Measurements from ENCODE around the gene CRYBA4.

DNA sequence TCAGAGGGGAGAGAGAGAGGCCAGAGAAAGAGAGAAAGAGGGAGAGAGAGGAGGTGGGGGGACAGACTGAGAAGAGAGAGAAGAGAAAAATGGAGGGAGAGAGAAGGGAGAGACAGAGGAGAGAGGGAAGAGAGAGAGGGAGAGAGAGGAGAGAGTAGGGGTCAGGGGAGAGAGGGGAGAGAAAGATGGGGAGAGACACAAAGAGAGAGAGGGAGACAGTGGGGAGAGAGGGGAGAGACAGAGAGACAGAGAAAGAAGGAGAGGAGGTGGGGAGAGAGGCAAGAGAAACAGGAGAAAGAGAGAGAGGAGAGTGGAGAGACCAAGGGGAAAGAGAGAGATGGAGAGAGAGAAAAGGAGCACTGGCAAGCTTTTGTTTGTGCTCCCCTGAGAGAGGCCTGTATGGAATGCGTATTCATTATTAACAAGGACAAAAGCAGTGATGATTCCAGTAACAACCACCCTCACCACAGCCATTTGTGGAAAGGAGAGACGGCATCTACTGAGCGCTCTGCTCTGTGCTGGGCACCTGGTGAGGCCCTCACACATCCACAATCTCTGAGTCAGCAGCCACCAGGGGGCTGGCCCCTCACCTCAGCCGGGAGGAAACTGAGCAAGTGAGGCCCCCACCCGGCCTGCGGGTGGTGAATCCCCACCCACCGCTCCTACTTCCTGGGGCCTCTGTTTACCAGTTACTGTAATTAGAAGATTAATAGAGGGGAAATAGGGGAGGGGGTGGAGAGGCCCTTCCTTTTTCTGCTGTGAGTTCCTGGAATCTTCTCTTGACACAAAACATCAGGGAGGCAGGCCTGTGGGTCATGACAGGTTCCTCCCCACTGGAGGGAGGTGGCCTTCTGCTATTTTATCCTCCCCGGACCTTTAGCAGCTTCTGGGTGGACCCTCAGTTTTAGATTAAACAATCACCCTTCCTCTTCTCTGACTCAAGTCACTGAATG lies 21.0 kb downstream of the CRYBA4 start:
- TF ChIP-seq, protein P1, sequence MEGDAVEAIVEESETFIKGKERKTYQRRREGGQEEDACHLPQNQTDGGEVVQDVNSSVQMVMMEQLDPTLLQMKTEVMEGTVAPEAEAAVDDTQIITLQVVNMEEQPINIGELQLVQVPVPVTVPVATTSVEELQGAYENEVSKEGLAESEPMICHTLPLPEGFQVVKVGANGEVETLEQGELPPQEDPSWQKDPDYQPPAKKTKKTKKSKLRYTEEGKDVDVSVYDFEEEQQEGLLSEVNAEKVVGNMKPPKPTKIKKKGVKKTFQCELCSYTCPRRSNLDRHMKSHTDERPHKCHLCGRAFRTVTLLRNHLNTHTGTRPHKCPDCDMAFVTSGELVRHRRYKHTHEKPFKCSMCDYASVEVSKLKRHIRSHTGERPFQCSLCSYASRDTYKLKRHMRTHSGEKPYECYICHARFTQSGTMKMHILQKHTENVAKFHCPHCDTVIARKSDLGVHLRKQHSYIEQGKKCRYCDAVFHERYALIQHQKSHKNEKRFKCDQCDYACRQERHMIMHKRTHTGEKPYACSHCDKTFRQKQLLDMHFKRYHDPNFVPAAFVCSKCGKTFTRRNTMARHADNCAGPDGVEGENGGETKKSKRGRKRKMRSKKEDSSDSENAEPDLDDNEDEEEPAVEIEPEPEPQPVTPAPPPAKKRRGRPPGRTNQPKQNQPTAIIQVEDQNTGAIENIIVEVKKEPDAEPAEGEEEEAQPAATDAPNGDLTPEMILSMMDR (IDR thresholded peaks at IDR 0.05), result peak in 5 of 12 donors; percentile 9 to 21 (median 15)
- TF ChIP-seq POLR2A (IDR thresholded peaks at IDR 0.05), result no peak
